SU-DHL-6 (cell line): ENCODE data around the gene TCL1A.

Experiments used
- EZH2phosphoT487 ChIP-seq: fragments of 200-600 bp; sonication (generic), shearing (Covaris generic); conservative IDR thresholded peaks from 2 replicates; pipeline ENCODE4 v1.6.1; 2018; ENCODE audit warnings: mild to moderate bottlenecking, antibody characterized with exemption, low read length, moderate library complexity, mixed read lengths
- TF ChIP-seq, protein P1 (sequence below): fragments of 200-600 bp; sonication (generic); IDR thresholded peaks from one replicate; pipeline ENCODE4 v1.5.1; 2017; ENCODE audit warnings: antibody characterized with exemption, mild to moderate bottlenecking, low read length, moderate library complexity; ENCODE audit not compliant: insufficient read depth, poor library complexity, severe bottlenecking

DNA sequence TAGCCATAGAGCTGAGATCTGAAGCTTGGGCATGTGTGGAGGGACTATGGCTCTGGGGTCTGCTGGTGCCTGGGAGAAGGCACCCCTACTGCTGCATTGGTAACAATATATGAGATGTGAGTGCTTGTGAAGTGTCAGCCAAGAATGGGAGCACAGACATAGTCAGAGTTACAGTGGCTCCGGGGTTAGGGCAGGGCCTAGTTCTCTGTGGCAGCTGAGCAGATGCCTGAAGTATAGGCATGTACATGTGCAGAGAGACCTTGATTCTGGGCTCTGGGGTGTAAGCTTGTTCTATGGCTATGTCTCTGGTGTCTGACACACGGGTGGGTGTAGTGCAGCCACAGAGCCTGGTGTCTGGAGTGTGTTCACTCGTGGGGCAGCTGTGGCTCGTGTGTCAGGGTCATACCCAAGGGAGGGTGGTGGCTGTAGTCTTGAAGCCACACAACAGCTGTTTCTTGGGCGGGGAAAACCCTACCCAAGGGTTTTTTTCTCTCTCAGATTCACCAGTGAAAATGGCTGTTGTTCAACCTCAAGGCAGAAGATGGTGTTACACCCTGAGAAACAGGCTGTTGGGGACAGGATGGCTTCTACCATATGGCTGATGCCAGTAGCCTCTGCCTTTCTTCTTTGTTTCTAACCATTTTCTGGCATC lies 11.9 kb upstream of the TCL1A start:
- TF ChIP-seq, protein P1, sequence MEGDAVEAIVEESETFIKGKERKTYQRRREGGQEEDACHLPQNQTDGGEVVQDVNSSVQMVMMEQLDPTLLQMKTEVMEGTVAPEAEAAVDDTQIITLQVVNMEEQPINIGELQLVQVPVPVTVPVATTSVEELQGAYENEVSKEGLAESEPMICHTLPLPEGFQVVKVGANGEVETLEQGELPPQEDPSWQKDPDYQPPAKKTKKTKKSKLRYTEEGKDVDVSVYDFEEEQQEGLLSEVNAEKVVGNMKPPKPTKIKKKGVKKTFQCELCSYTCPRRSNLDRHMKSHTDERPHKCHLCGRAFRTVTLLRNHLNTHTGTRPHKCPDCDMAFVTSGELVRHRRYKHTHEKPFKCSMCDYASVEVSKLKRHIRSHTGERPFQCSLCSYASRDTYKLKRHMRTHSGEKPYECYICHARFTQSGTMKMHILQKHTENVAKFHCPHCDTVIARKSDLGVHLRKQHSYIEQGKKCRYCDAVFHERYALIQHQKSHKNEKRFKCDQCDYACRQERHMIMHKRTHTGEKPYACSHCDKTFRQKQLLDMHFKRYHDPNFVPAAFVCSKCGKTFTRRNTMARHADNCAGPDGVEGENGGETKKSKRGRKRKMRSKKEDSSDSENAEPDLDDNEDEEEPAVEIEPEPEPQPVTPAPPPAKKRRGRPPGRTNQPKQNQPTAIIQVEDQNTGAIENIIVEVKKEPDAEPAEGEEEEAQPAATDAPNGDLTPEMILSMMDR = no peak
- TF ChIP-seq EZH2phosphoT487 = no peak
